ENCODE measurements around the gene ZNF717. TPM values are rescaled to one million over a fixed set of nuclear protein-coding genes. Genes with fewer than 3 reads are reported as not detected.
A peak's percentile ranks its signal among the peaks of the same experiment; 100 is the strongest.
"Not testable (repeated sequence)": the region's sequence is repeated elsewhere in the genome, so short reads cannot be mapped to it uniquely, and the experiment has no call there.

ZNF717 gene
- 8.4 TPM for total RNA-seq
- polyA plus RNA-seq = 12.1 TPM
- long read RNA-seq, donor 1, partial matches to known transcripts = 0 of 1 reads
- long read RNA-seq, donor 1, other reads (novel, unspliced or antisense) = 0 of 1 reads
- long read RNA-seq, donor 2, transcript ZNF717-203 (6 exons, 1,169 nt) = major isoform, 5 of 11 reads
- long read RNA-seq, donor 2, partial matches to known transcripts = 6 of 11 reads
- long read RNA-seq, donor 2, other reads (novel, unspliced or antisense) = 0 of 11 reads
- long read RNA-seq, donor 3, partial matches to known transcripts = 11 of 13 reads
- long read RNA-seq, donor 3, other reads (novel, unspliced or antisense) = 0 of 13 reads
- long read RNA-seq, donor 4 = 0 reads
- long read RNA-seq, donor 5, partial matches to known transcripts = 16 of 18 reads
- long read RNA-seq, donor 5, other reads (novel, unspliced or antisense) = 0 of 18 reads
- long read RNA-seq, donor 6, partial matches to known transcripts = 0 of 1 reads
- long read RNA-seq, donor 6, other reads (novel, unspliced or antisense) = 0 of 1 reads
- long read RNA-seq, donor 7, partial matches to known transcripts = 0 of 2 reads
- long read RNA-seq, donor 7, other reads (novel, unspliced or antisense) = 0 of 2 reads
- long read RNA-seq, donor 8, partial matches to known transcripts = 0 of 1 reads
- long read RNA-seq, donor 8, other reads (novel, unspliced or antisense) = 0 of 1 reads
- long read RNA-seq, donor 9, partial matches to known transcripts = 0 of 1 reads
- long read RNA-seq, donor 9, other reads (novel, unspliced or antisense) = 0 of 1 reads
- long read RNA-seq, donor 10, partial matches to known transcripts = 0 of 1 reads
- long read RNA-seq, donor 10, other reads (novel, unspliced or antisense) = 0 of 1 reads

DNA sequence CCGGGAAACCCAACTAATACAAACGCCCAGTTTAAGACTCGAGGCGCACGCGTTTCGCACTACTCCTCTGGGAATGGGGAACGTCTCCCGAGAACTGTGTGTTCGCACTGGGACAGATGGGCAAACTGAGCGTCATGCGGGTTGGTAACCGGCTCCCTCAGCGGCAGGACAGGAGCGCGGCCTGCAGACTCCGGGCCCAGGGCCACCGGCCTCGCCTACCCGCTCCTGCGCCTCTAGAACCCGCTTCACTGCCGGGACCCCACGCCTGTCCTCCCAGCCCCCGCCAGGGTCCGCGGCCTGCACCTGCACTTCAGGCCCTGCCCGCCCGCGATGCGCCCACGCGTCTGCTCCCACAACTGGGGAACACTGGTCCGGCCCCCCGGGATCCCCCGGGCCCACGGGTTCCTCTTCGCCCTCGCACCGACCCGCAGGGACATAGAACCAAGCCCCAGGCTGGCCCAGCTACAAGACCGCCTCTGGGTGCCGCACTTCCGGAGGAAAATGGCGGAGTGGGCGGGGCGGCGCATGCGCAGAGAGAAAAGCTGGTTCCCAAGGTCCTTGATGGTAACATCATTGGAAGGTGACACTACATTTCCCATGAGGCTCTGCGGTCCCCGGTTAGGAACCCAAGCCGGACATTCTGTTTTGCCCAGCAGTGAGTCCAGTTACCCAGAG lies at the start of gene ZNF717:
ZNF717 (minus strand) TSS at position 469 of the 675 bp plus-strand sequence. CDS start 2,187 bp downstream, outside the sequence.
- not testable (repeated sequence) for H3K4me1 ChIP-seq (ENCODE audit: control insufficient read depth in 2 of 2, insufficient read depth in 2 of 2, low read length in 2 of 2)
- WGBS = 10% methylated on average over 52 of the region's 52 CpGs
- H3K27ac ChIP-seq (ENCODE audit: low read depth in 1 of 2, low read length in 1 of 2) = peak within 1 kb of the TSS; percentile 53 to 64

DNA sequence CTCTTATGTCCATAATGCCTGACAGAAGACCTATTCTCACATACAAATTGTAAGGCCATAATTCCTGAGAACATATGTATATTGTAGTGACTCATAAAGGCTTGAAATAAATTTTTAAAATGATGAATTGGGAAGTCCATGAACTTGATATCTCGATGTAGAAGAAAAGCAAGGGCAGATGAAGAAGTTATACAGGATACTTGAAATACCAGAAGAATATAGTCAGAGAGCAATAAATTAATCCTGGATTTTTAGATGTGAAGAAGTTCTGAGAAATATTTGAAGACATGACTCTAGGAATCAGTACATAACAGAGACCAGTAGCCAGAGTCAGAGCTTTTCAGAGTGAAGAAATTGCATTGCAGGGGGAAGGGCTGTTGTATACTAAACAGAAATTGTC lies 45.7 kb upstream of the ZNF717 start:
- not testable (repeated sequence) for H3K4me3 ChIP-seq (ENCODE audit: low read length in 2 of 2); H3K27me3 ChIP-seq (ENCODE audit: control insufficient read depth in 2 of 2, insufficient read depth in 1 of 2, low read length in 1 of 2); H3K36me3 ChIP-seq (ENCODE audit: control insufficient read depth in 2 of 2, insufficient read depth in 2 of 2, low read length in 1 of 2); H3K9me3 ChIP-seq (ENCODE audit: control insufficient read depth in 2 of 2, insufficient read depth in 1 of 2, low read length in 1 of 2); H3K27ac ChIP-seq (ENCODE audit: low read depth in 1 of 2, low read length in 1 of 2); H3K4me1 ChIP-seq (ENCODE audit: control insufficient read depth in 2 of 2, insufficient read depth in 2 of 2, low read length in 2 of 2); DNase-seq (ENCODE audit: low read depth in 6 of 9, low spot score in 9 of 9)
- 87% methylated on average over 1 of the region's 1 CpG for WGBS

More for the DNA sequence above, at the start of gene ZNF717:
- peak within 1 kb of the TSS; percentile 52 to 57 for H3K4me3 ChIP-seq (ENCODE audit: low read length in 2 of 2)
- not testable (repeated sequence) for H3K36me3 ChIP-seq (ENCODE audit: control insufficient read depth in 2 of 2, insufficient read depth in 2 of 2, low read length in 1 of 2); H3K9me3 ChIP-seq (ENCODE audit: control insufficient read depth in 2 of 2, insufficient read depth in 1 of 2, low read length in 1 of 2); H3K27me3 ChIP-seq (ENCODE audit: control insufficient read depth in 2 of 2, insufficient read depth in 1 of 2, low read length in 1 of 2)
- peak; percentile 49 to 93 (median 77) for DNase-seq (ENCODE audit: low read depth in 6 of 9, low spot score in 9 of 9)

DNA sequence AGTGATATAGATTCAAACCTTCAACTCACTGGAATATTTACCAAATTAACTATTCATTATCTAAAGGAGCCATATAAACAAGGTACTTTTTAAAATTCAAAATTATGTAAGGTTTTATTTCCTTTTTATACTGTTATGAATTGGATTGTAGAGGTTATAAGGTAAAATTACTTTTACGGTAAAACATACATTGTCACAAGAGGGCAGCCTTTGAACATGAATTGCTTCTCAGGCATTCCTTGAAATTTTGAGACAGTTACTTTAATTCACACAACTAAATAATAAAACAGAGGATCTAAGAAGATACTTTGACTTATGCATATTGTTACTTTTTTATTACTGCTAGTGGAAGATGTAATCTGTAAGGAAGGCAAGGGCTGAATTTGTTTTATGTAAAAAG lies 32.7 kb upstream of the ZNF717 start:
- not testable (repeated sequence) for H3K27ac ChIP-seq (ENCODE audit: low read depth in 1 of 2, low read length in 1 of 2); H3K4me1 ChIP-seq (ENCODE audit: control insufficient read depth in 2 of 2, insufficient read depth in 2 of 2, low read length in 2 of 2); H3K9me3 ChIP-seq (ENCODE audit: control insufficient read depth in 2 of 2, insufficient read depth in 1 of 2, low read length in 1 of 2); H3K27me3 ChIP-seq (ENCODE audit: control insufficient read depth in 2 of 2, insufficient read depth in 1 of 2, low read length in 1 of 2); H3K36me3 ChIP-seq (ENCODE audit: control insufficient read depth in 2 of 2, insufficient read depth in 2 of 2, low read length in 1 of 2); DNase-seq (ENCODE audit: low read depth in 6 of 9, low spot score in 9 of 9); H3K4me3 ChIP-seq (ENCODE audit: low read length in 2 of 2)
- 76% methylated on average over 1 of the region's 1 CpG for WGBS

DNA sequence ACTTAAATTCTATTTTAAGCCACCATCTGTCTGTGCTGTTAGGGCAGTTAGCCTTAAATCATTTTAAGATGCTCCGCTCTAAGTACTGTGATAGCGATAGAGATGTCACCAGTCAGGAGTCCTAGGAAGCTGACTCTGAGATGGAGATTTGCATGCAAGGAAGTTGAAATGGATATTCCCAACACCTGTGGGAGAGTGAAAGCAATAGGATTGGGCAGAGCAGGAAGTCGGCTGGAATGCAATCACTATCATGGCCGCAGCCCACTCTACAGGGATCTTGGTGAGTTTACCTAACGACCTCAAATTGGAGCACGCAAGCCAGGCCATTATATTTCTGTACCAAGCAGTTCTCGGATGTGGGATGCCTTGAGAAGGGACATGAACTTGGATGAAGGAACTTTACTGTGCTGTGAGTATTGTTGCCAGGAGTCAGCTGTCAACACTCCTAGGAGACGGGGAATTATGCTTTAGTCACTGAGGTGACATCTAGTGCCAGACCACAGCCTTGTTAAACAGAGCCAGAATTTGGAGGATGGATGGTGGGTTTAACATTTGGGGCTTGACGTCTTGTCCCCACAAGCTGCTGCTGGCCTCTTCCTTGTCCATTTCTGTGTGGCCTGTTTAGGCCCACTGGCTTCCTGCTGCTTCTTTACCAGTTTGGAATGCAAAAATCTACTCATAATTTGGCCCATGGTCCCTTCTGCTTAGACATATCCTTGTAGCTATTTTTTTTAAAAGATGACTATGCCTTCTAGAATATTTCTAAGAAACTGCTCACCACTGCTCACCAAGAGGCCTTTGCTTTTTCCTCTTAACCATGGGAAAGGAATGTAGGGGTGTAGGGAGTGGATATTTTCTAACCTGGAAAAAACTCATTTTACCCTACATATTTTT lies 31.2 kb upstream of the ZNF717 start:
- not testable (repeated sequence) for DNase-seq (ENCODE audit: low read depth in 6 of 9, low spot score in 9 of 9); H3K27me3 ChIP-seq (ENCODE audit: control insufficient read depth in 2 of 2, insufficient read depth in 1 of 2, low read length in 1 of 2); H3K4me3 ChIP-seq (ENCODE audit: low read length in 2 of 2); H3K36me3 ChIP-seq (ENCODE audit: control insufficient read depth in 2 of 2, insufficient read depth in 2 of 2, low read length in 1 of 2); H3K9me3 ChIP-seq (ENCODE audit: control insufficient read depth in 2 of 2, insufficient read depth in 1 of 2, low read length in 1 of 2); H3K27ac ChIP-seq (ENCODE audit: low read depth in 1 of 2, low read length in 1 of 2); H3K4me1 ChIP-seq (ENCODE audit: control insufficient read depth in 2 of 2, insufficient read depth in 2 of 2, low read length in 2 of 2)
- WGBS = 79% methylated on average over 9 of the region's 9 CpGs

DNA sequence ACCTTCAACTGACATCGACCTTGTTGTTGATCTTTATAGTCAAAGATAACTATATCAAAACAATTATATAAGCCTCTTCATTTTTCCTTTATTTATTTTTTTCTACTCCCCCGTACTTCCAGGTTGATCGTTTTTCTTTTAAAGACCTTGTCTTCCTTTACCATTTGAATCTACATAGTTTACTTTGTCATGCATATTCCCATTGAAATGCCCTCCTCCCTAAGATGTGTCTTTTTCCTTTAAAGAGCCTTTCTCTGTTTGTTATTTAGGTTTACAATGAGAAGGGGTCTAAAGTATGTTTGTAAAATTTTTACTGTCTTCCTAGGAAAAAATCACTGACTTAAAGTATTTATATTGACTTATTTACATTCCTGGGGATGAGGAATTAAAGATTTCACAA lies 29.4 kb upstream of the ZNF717 start:
- WGBS = 48% methylated on average over 3 of the region's 3 CpGs
- Histone ChIP-seq H3K36me3 (ENCODE audit: control insufficient read depth in 2 of 2, insufficient read depth in 2 of 2, low read length in 1 of 2) (no peaks in the 10 kb centered on the region), H3K4me1 (ENCODE audit: control insufficient read depth in 2 of 2, insufficient read depth in 2 of 2, low read length in 2 of 2) (no peaks in the 10 kb centered on the region), H3K9me3 (ENCODE audit: control insufficient read depth in 2 of 2, insufficient read depth in 1 of 2, low read length in 1 of 2) (no peaks in the 10 kb centered on the region), H3K27me3 (ENCODE audit: control insufficient read depth in 2 of 2, insufficient read depth in 1 of 2, low read length in 1 of 2) (no peaks in the 10 kb centered on the region), H3K27ac (ENCODE audit: low read depth in 1 of 2, low read length in 1 of 2) (no peak overlapping the region), H3K4me3 (ENCODE audit: low read length in 2 of 2) (no peak overlapping the region)
- no peak for DNase-seq (ENCODE audit: low read depth in 6 of 9, low spot score in 9 of 9)

DNA sequence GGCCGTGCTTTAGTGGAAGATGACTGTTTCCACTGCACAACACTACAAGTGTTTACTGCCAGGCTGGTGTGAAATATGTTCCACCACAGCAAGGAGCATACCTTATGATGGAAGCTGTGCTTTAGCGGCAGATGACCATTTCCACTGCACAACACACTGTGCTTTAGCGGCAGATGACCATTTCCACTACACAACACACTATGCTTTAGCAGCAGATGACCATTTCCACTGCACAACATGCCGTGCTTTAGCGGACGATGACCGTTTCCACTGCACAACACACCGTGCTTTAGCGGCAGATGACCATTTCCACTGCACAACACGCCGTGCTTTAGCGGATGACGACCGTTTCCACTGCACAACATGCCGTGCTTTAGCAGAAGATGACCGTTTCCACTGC lies 2.8 kb downstream of the ZNF717 start:
- 98% methylated on average over 16 of the region's 16 CpGs for WGBS
- Histone ChIP-seq H3K4me3 (ENCODE audit: low read length in 2 of 2) (no peak overlapping the region), H3K4me1 (ENCODE audit: control insufficient read depth in 2 of 2, insufficient read depth in 2 of 2, low read length in 2 of 2) (peaks cover 0 to 4% of the 10 kb centered on the region in 2 donors), H3K27ac (ENCODE audit: low read depth in 1 of 2, low read length in 1 of 2) (no peak overlapping the region), H3K9me3 (ENCODE audit: control insufficient read depth in 2 of 2, insufficient read depth in 1 of 2, low read length in 1 of 2) (peaks cover 0 to 11% of the 10 kb centered on the region in 2 donors), H3K27me3 (ENCODE audit: control insufficient read depth in 2 of 2, insufficient read depth in 1 of 2, low read length in 1 of 2) (no peaks in the 10 kb centered on the region), H3K36me3 (ENCODE audit: control insufficient read depth in 2 of 2, insufficient read depth in 2 of 2, low read length in 1 of 2) (peaks cover 6 to 10% of the 10 kb centered on the region in 2 donors)
- DNase-seq (ENCODE audit: low read depth in 6 of 9, low spot score in 9 of 9) = no peak

DNA sequence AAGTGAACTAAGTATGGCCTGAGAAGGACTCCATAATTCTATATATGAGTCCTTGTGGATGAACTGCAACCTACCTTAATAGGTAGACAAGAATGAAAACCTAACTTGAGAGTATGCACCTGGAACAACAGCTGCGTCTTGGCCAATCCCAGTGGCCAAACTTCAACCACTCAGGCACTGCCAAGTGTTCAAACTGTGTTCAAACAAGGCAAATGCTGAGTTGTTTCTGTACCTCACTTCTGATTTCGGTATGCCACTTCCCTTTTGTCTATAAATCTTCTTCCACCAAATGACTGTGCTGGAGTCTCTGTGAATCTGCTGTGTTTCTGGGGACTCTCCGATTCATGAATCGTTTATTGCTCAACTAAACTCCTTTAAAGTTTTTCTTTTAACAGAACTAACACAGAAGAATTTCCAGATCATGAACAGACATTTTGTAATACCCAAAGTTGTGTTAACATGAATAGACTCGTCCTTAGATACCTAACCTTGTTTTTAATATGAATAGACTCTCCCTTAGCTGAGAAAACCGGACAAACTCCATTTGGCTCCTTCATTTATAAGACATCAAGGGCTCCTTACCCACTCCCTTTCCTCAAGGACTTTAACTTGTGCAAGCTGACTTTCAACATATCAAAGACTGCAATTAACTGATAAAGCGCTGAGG lies 4.1 kb downstream of the ZNF717 start:
- Histone ChIP-seq H3K27ac (ENCODE audit: low read depth in 1 of 2, low read length in 1 of 2) (no peak overlapping the region), H3K4me3 (ENCODE audit: low read length in 2 of 2) (no peak overlapping the region), H3K27me3 (ENCODE audit: control insufficient read depth in 2 of 2, insufficient read depth in 1 of 2, low read length in 1 of 2) (no peaks in the 10 kb centered on the region), H3K36me3 (ENCODE audit: control insufficient read depth in 2 of 2, insufficient read depth in 2 of 2, low read length in 1 of 2) (peaks cover 6 to 10% of the 10 kb centered on the region in 2 donors), H3K4me1 (ENCODE audit: control insufficient read depth in 2 of 2, insufficient read depth in 2 of 2, low read length in 2 of 2) (peaks cover 0 to 4% of the 10 kb centered on the region in 2 donors), H3K9me3 (ENCODE audit: control insufficient read depth in 2 of 2, insufficient read depth in 1 of 2, low read length in 1 of 2) (peaks cover 0 to 11% of the 10 kb centered on the region in 2 donors)
- no peak for DNase-seq (ENCODE audit: low read depth in 6 of 9, low spot score in 9 of 9)
- 77% methylated on average over 7 of the region's 7 CpGs for WGBS

DNA sequence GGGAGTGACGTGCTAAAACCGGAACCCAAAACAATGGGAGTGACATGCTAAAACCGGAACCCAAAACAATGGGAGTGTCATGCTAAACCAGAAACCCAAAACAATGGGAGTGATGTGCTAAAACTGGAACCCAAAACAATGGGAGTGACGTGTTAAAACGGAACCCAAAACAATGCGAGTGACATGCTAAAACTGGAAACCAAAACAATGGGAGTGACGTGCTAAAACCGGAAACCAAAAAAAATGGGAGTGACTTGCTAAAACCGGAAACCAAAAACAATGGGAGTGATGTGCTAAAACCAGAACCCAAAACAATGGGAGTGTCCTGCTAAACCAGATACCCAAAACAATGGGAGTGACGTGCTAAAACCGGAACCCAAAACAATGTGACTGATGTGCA lies 7.6 kb downstream of the ZNF717 start:
- not testable (repeated sequence) for DNase-seq (ENCODE audit: low read depth in 6 of 9, low spot score in 9 of 9); H3K27ac ChIP-seq (ENCODE audit: low read depth in 1 of 2, low read length in 1 of 2); H3K4me1 ChIP-seq (ENCODE audit: control insufficient read depth in 2 of 2, insufficient read depth in 2 of 2, low read length in 2 of 2); H3K4me3 ChIP-seq (ENCODE audit: low read length in 2 of 2); H3K36me3 ChIP-seq (ENCODE audit: control insufficient read depth in 2 of 2, insufficient read depth in 2 of 2, low read length in 1 of 2); H3K27me3 ChIP-seq (ENCODE audit: control insufficient read depth in 2 of 2, insufficient read depth in 1 of 2, low read length in 1 of 2)
- peaks cover 0 to 11% of the 10 kb centered on the region in 2 donors for H3K9me3 ChIP-seq (ENCODE audit: control insufficient read depth in 2 of 2, insufficient read depth in 1 of 2, low read length in 1 of 2)
- 92% methylated on average over 11 of the region's 11 CpGs for WGBS

All from thymus (tissue), 14 donors.